Activated naive CD4-positive, alpha-beta T cell treated with Interleukin-2 at 50 U/mL for 16 hours (primary cell): ENCODE measurements around the gene CTNNBL1.

ENCODE experiments used
- DNase-seq: peaks from one replicate; pipeline ENCODE4 v3.0.0-alpha.2; 2020

CTNNBL1 gene

GRCh38 chr20:37742131-37742530, 48.3 kb downstream of the CTNNBL1 start:
- DNase-seq: no peak

GRCh38 chr20:37744347-37744746, 50.5 kb downstream of the CTNNBL1 start:
- DNase-seq: no peak

- DNase-seq: no peak
Observed at GRCh38 chr20:37745553-37745952, 51.7 kb downstream of the CTNNBL1 start.

GRCh38 chr20:37748015-37748414, 54.2 kb downstream of the CTNNBL1 start:
- no peak for DNase-seq

GRCh38 chr20:37749218-37749617, 55.4 kb downstream of the CTNNBL1 start:
- no peak for DNase-seq

- DNase-seq: no peak
Observed at GRCh38 chr20:37749620-37750403, 56.0 kb downstream of the CTNNBL1 start.

- DNase-seq: no peak
Observed at GRCh38 chr20:37755665-37756064, 61.8 kb downstream of the CTNNBL1 start.

- DNase-seq: no peak
Observed at GRCh38 chr20:37756234-37756633, 62.4 kb downstream of the CTNNBL1 start.

GRCh38 chr20:37757550-37757949, 63.7 kb downstream of the CTNNBL1 start:
- DNase-seq: no peak

- DNase-seq: no peak
Observed at GRCh38 chr20:37758332-37758731, 64.5 kb downstream of the CTNNBL1 start.

- DNase-seq: no peak
Observed at GRCh38 chr20:37759052-37759553, 65.3 kb downstream of the CTNNBL1 start.

GRCh38 chr20:37759761-37760209, 66.0 kb downstream of the CTNNBL1 start:
- DNase-seq: no peak

- no peak for DNase-seq
Observed at GRCh38 chr20:37760322-37760721, 66.5 kb downstream of the CTNNBL1 start.

- no peak for DNase-seq
Observed at GRCh38 chr20:37762716-37763485, 69.1 kb downstream of the CTNNBL1 start.

- DNase-seq: no peak
Observed at GRCh38 chr20:37764333-37764935, 70.6 kb downstream of the CTNNBL1 start.

- DNase-seq: no peak
Observed at GRCh38 chr20:37770908-37771307, 77.1 kb downstream of the CTNNBL1 start.

- no peak for DNase-seq
Observed at GRCh38 chr20:37773291-37773826, 79.5 kb downstream of the CTNNBL1 start.

- no peak for DNase-seq
Observed at GRCh38 chr20:37774156-37774555, 80.3 kb downstream of the CTNNBL1 start.

GRCh38 chr20:37775200-37775599, 81.4 kb downstream of the CTNNBL1 start:
- DNase-seq: no peak

- no peak for DNase-seq
Observed at GRCh38 chr20:37776049-37776448, 82.2 kb downstream of the CTNNBL1 start.

- no peak for DNase-seq
Observed at GRCh38 chr20:37776526-37776925, 82.7 kb downstream of the CTNNBL1 start.

- DNase-seq: no peak
Observed at GRCh38 chr20:37777012-37777950, 83.5 kb downstream of the CTNNBL1 start.
